ENCODE data around the gene ADORA1.

- no peak for TF ChIP-seq CTCF (IDR thresholded peaks at IDR 0.05; ENCODE audit: insufficient read depth, low read length, poor library complexity, severe bottlenecking)
- TF ChIP-seq EZH2phosphoT487 (conservative IDR thresholded peaks at IDR 0.05; ENCODE audit: low read length): no peak
Measured at GRCh38 chr1:203082571-203083462, 44.7 kb upstream of the ADORA1 start.

Measured in SU-DHL-6 (cell line).